HCT116 (cell line): ENCODE data around the gene HAX1. TPM values are rescaled to one million over a fixed set of nuclear protein-coding genes. Genes with fewer than 3 reads are reported as not detected.

Experiments used
- ATAC-seq: fragments of 200-7000 bp; cut with Tn5 transposase; 2 replicates; pipeline ENCODE4 v1.9.1; 2020; ENCODE audit warnings: mild to moderate bottlenecking, moderate library complexity
- BruUV-seq: library from RNA; stranded (reverse); fragments of 400-500 nt; replicated peaks from 2 replicates; lab custom pipeline; 2021; lab: Mats Ljungman, UMichigan
- CTCF ChIA-PET: fragments of 300-600 bp; sonication (Branson Sonifier 250); formaldehyde crosslinking; loops from one replicate; lab custom pipeline; 2021; ENCODE audit warnings: antibody characterized with exemption; lab: Charles Lee
- POLR2A ChIA-PET: fragments of 300-600, 350-600 bp; sonication (Branson Sonifier 250); formaldehyde crosslinking; loops from one replicate; lab custom pipeline; 2021; ENCODE audit warnings: antibody characterized with exemption; lab: Charles Lee
- RAD21 ChIA-PET, 2 experiments: fragments of 300-600 bp; sonication (Branson Sonifier 250); formaldehyde crosslinking; loops; one replicate each; lab custom pipeline; 2023; ENCODE audit warnings: low total read pairs in 2 of 2; ENCODE audit not compliant: uncharacterized antibody in 2 of 2, unreplicated experiment in 2 of 2, low non-redundant PET in 1 of 2; lab: Charles Lee
- DNase-seq: peaks from one replicate; pipeline ENCODE4 v3.0.0-alpha.2; 2010; ENCODE audit warnings: low read depth, low spot score
- H2AFZ ChIP-seq: fragments of 200-600 bp; shearing (Covaris generic), sonication (generic); 2 replicates; pipeline ENCODE4 v1.6.1; 2017; ENCODE audit warnings: low read depth, mixed run types, mixed read lengths, antibody characterized with exemption, low read length; ENCODE audit not compliant: poor library complexity, severe bottlenecking
- H3K27ac ChIP-seq: 2 replicates; pipeline ENCODE4 v1.5.1; 2012; ENCODE audit warnings: low read depth, low read length
- H3K27me3 ChIP-seq: fragments of 200-600 bp; sonication (generic); 2 replicates; pipeline ENCODE4 v1.6.1; 2016; ENCODE audit warnings: mixed run types, low read length, mixed read lengths; ENCODE audit not compliant: insufficient read depth
- H3K36me3 ChIP-seq, 2 experiments: fragments of 200-500 bp in 1 of 2; fragments of 200-600 bp in 1 of 2; sonication (Bioruptor generic) in 1 of 2; sonication (generic) in 1 of 2; 2 replicates each; pipeline versions ENCODE4 v1.5.1 to v1.6.1; 2014 to 2016; ENCODE audit warnings: low read length in 2 of 2, inconsistent platforms in 1 of 2, mixed read lengths in 1 of 2, mixed run types in 1 of 2; ENCODE audit not compliant: insufficient read depth in 2 of 2, control insufficient read depth in 1 of 2
- H3K4me1 ChIP-seq, 2 experiments: fragments of 200-600 bp in 1 of 2; sonication (generic) in 1 of 2; 2 replicates each; pipeline versions ENCODE4 v1.5.1 to v1.6.1; 2012 to 2017; ENCODE audit warnings: low read length in 2 of 2, inconsistent platforms in 1 of 2, mild to moderate bottlenecking in 1 of 2, mixed read lengths in 1 of 2, mixed run types in 1 of 2, moderate library complexity in 1 of 2; ENCODE audit not compliant: insufficient read depth in 2 of 2, control insufficient read depth in 1 of 2
- H3K4me2 ChIP-seq: fragments of 200-600 bp; sonication (generic); 2 replicates; pipeline ENCODE4 v1.6.1; 2017; ENCODE audit warnings: mixed run types, low read length, mixed read lengths
- H3K4me3 ChIP-seq, 2 experiments: fragments of 200-600 bp in 1 of 2; sonication (generic) in 1 of 2; replicated peaks in 1 of 2; 2 replicates each; pipeline ENCODE4 v1.5.1; 2011 to 2016; ENCODE audit warnings: low read length in 2 of 2, control low read depth in 1 of 2, low read depth in 1 of 2, mild to moderate bottlenecking in 1 of 2, mixed read lengths in 1 of 2, mixed run types in 1 of 2
- H3K79me2 ChIP-seq: fragments of 200-600 bp; sonication (generic); 2 replicates; pipeline ENCODE4 v1.6.1; 2017; ENCODE audit warnings: mild to moderate bottlenecking, mixed run types, low read length, moderate library complexity, mixed read lengths; ENCODE audit not compliant: insufficient read depth
- H3K9ac ChIP-seq: fragments of 200-600 bp; sonication (generic); 2 replicates; pipeline ENCODE4 v1.6.1; 2016; ENCODE audit warnings: low read length, mixed read lengths
- H3K9me2 ChIP-seq: fragments of 200-600 bp; sonication (generic), shearing (Covaris generic); 2 replicates; pipeline ENCODE4 v1.6.1; 2017; ENCODE audit warnings: mixed run types, mild to moderate bottlenecking, moderate library complexity; ENCODE audit not compliant: insufficient read depth
- H3K9me3 ChIP-seq, 2 experiments: fragments of 200-500 bp in 1 of 2; fragments of 200-600 bp in 1 of 2; sonication (Bioruptor generic) in 1 of 2; sonication (generic) in 1 of 2; 2 replicates each; pipeline ENCODE4 v1.6.1; 2014 to 2017; ENCODE audit warnings: low read length in 2 of 2, mixed read lengths in 2 of 2, inconsistent platforms in 1 of 2, low read depth in 1 of 2, mild to moderate bottlenecking in 1 of 2, mixed run types in 1 of 2, moderate library complexity in 1 of 2; ENCODE audit not compliant: control insufficient read depth in 1 of 2, insufficient read depth in 1 of 2
- H4K20me1 ChIP-seq: fragments of 200-600 bp; sonication (generic), shearing (Covaris generic); 2 replicates; pipeline ENCODE4 v1.6.1; 2017; ENCODE audit warnings: mixed run types, mild to moderate bottlenecking, moderate library complexity; ENCODE audit not compliant: insufficient read depth
- CBX3 ChIP-seq: IDR thresholded peaks from 2 replicates; pipeline ENCODE4 v1.6.1; 2012; ENCODE audit warnings: low read depth
- CEBPB ChIP-seq: IDR thresholded peaks from 2 replicates; pipeline ENCODE4 v1.6.1; 2012; ENCODE audit warnings: low read depth
- ELF1 ChIP-seq: IDR thresholded peaks from 2 replicates; pipeline ENCODE4 v1.6.1; 2012; ENCODE audit warnings: low read depth, borderline replicate concordance
- EZH2 ChIP-seq: fragments of 200-600 bp; sonication (generic); IDR thresholded peaks from 2 replicates; pipeline ENCODE4 v1.6.1; 2017; ENCODE audit warnings: antibody characterized with exemption, mixed run types
- FOSL1 ChIP-seq: IDR thresholded peaks from 2 replicates; pipeline ENCODE4 v1.6.1; 2012; ENCODE audit warnings: low read depth
- POLR2A ChIP-seq: IDR thresholded peaks from 2 replicates; pipeline ENCODE4 v1.7.0; 2011; ENCODE audit warnings: borderline replicate concordance; ENCODE audit not compliant: insufficient read depth, insufficient read length; ENCODE audit errors: extremely low read depth
- RAD21 ChIP-seq: IDR thresholded peaks from 2 replicates; pipeline ENCODE4 v1.6.1; 2012; ENCODE audit warnings: low read depth, mild to moderate bottlenecking
- SIN3A ChIP-seq: IDR thresholded peaks from 2 replicates; pipeline ENCODE4 v1.6.1; 2012; ENCODE audit warnings: low read depth
- SRF ChIP-seq: IDR thresholded peaks from 2 replicates; pipeline ENCODE4 v1.6.1; 2012; ENCODE audit warnings: low read depth
- TCF7L2 ChIP-seq: IDR thresholded peaks from 2 replicates; pipeline ENCODE4 v1.7.0; 2011; ENCODE audit warnings: borderline replicate concordance, inconsistent platforms; ENCODE audit not compliant: insufficient read depth, insufficient read length; ENCODE audit errors: extremely low read depth
- YY1 ChIP-seq: IDR thresholded peaks from 2 replicates; pipeline ENCODE4 v1.6.1; 2011; ENCODE audit warnings: low read length, low read depth, moderate library complexity, mild to moderate bottlenecking; ENCODE audit not compliant: insufficient replicate concordance; ENCODE audit errors: extremely low read depth
- intact Hi-C: fragments of 100-400 bp; cut with micrococcal nuclease; formaldehyde crosslinking; loops from 2 replicates; pipeline ENCODE4 v1.10.0; 2022
- total RNA-seq: library from RNA; stranded (reverse); gene quantifications from one replicate; pipeline ENCODE4 v1.2.1, GENCODE V29; 2021; ENCODE audit not compliant: unreplicated experiment
- TF ChIP-seq, protein P1 (sequence below): IDR thresholded peaks from 2 replicates; pipeline ENCODE4 v1.6.1; 2012
- TF ChIP-seq, protein P2 (sequence below), 3 experiments: fragments of 200-600 bp in 1 of 3; sonication (generic) in 1 of 3; IDR thresholded peaks in 2 of 3; conservative IDR thresholded peaks in 1 of 3; 2 replicates each; pipeline ENCODE4 v1.5.1; 2012 to 2017; ENCODE audit warnings: low read depth in 2 of 3, low read length in 2 of 3, antibody characterized with exemption in 1 of 3, borderline replicate concordance in 1 of 3, control low read depth in 1 of 3, mild to moderate bottlenecking in 1 of 3, mixed read lengths in 1 of 3, mixed run types in 1 of 3, moderate library complexity in 1 of 3; ENCODE audit not compliant: insufficient read depth in 1 of 3
- TF ChIP-seq, protein P3 (sequence below): IDR thresholded peaks from 2 replicates; pipeline ENCODE4 v1.6.1; 2012

The HAX1 gene
- total RNA-seq, 1 experiment from 2014 or later: 93.6 TPM

DNA sequence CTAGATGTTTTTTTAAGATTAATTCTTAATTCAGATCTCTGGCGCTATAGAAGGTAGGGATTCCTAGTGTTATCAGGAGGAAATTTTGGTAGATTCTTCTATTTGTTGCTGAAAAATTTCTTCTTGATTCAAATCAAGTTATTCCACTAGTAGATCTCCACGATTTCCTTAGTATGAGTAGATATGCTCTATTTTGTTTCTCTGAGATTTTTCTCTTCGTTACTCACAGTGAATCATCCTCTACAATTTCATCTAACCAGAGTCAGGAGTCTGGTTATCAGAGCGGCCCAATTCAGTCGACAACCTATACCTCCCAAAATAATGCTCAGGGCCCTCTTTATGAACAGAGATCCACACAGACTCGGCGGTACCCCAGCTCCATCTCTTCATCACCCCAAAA lies 18.8 kb upstream of the HAX1 start:
- BruUV-seq: no TSS peak

DNA sequence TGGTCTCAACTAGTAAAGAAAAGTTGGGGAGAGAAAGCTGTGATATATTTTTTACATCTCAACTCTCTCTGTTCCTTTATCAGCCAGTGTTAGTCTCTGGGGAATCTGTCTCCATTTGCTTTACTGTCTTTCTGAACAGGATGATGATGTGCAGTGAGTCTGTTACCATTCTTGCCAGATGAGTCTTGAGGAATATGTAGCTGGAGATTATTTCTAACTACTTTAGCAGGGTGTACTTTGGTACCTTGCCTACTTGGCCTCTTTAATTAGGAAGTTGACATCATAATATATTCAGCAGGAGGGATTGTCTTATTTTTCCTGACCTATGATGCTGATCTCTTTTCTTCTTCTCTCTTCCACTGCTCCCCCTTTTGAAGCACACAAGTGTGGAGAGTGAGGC lies 15.7 kb upstream of the HAX1 start:
- H3K36me3 ChIP-seq: peaks cover 71 to 79% of the 10 kb centered on the region in 2 experiments
- ChIA-PET RAD21 (no interaction called here), POLR2A (interaction anchor here (1.4 kb wide), 1 partner anchor 36 kb away, joined by 3 read pairs; a partner anchor contains a TSS), CTCF (no interaction called here)
- DNase-seq (no peak), ATAC-seq (no peak)
- no peak overlapping the region for H3K4me3 ChIP-seq
- H3K9me3 ChIP-seq: no peaks in the 10 kb centered on the region
- peaks cover 4% of the 10 kb centered on the region; the same call in 1 of the 2 replicates for H4K20me1 ChIP-seq
- TF ChIP-seq, protein P1, sequence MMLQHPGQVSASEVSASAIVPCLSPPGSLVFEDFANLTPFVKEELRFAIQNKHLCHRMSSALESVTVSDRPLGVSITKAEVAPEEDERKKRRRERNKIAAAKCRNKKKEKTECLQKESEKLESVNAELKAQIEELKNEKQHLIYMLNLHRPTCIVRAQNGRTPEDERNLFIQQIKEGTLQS: no peak
- TF ChIP-seq ELF1 (no peak), SRF (no peak), EZH2 (no peak), YY1 (no peak), RAD21 (no peak), SIN3A (no peak)
- TF ChIP-seq, protein P2, sequence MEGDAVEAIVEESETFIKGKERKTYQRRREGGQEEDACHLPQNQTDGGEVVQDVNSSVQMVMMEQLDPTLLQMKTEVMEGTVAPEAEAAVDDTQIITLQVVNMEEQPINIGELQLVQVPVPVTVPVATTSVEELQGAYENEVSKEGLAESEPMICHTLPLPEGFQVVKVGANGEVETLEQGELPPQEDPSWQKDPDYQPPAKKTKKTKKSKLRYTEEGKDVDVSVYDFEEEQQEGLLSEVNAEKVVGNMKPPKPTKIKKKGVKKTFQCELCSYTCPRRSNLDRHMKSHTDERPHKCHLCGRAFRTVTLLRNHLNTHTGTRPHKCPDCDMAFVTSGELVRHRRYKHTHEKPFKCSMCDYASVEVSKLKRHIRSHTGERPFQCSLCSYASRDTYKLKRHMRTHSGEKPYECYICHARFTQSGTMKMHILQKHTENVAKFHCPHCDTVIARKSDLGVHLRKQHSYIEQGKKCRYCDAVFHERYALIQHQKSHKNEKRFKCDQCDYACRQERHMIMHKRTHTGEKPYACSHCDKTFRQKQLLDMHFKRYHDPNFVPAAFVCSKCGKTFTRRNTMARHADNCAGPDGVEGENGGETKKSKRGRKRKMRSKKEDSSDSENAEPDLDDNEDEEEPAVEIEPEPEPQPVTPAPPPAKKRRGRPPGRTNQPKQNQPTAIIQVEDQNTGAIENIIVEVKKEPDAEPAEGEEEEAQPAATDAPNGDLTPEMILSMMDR (IDR thresholded peaks at IDR 0.05 in 2 of 3, conservative IDR thresholded peaks at IDR 0.05 in 1 of 3; ENCODE audit: borderline replicate concordance in 1 of 3, insufficient read depth in 1 of 3, low read depth in 2 of 3, low read length in 2 of 3): no peak
- TF ChIP-seq, protein P3, sequence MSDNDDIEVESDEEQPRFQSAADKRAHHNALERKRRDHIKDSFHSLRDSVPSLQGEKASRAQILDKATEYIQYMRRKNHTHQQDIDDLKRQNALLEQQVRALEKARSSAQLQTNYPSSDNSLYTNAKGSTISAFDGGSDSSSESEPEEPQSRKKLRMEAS: no peak
- intact Hi-C loops: no loop called here
- H3K27me3 ChIP-seq: no peaks in the 10 kb centered on the region
- H3K27ac ChIP-seq: no peak overlapping the region
- BruUV-seq: no TSS peak
- no peaks in the 10 kb centered on the region for H3K9me2 ChIP-seq
- peaks cover 20% of the 10 kb centered on the region; the same call in 1 of the 2 replicates for H3K79me2 ChIP-seq
- no peaks in the 10 kb centered on the region for H3K4me1 ChIP-seq
- no peak overlapping the region for H2AFZ ChIP-seq
- no peak overlapping the region for H3K9ac ChIP-seq
- H3K4me2 ChIP-seq: no peak overlapping the region

More for the DNA sequence above, 18.8 kb upstream of the HAX1 start:
- no peak overlapping the region for H3K4me3 ChIP-seq
- no peak overlapping the region for H3K27ac ChIP-seq
- no peaks in the 10 kb centered on the region for H3K27me3 ChIP-seq
- ATAC-seq (no peak), DNase-seq (no peak)
- intact Hi-C loops: no loop called here
- H2AFZ ChIP-seq: no peak overlapping the region
- no peak overlapping the region for H3K4me2 ChIP-seq
- H4K20me1 ChIP-seq: no peaks in the 10 kb centered on the region
- ChIA-PET CTCF (no interaction called here), POLR2A (no interaction called here), RAD21 (no interaction called here)
- no peaks in the 10 kb centered on the region for H3K4me1 ChIP-seq
- H3K9ac ChIP-seq: no peak overlapping the region
- H3K79me2 ChIP-seq: peaks cover 25% of the 10 kb centered on the region
- H3K9me3 ChIP-seq: no peaks in the 10 kb centered on the region
- H3K9me2 ChIP-seq: no peaks in the 10 kb centered on the region
- H3K36me3 ChIP-seq: peaks cover 73 to 82% of the 10 kb centered on the region in 2 experiments
- no peak for TF ChIP-seq FOSL1
- TF ChIP-seq POLR2A: no peak
- TF ChIP-seq RAD21: no peak
- TF ChIP-seq CBX3: no peak
- no peak for TF ChIP-seq TCF7L2
- TF ChIP-seq CEBPB: no peak
- TF ChIP-seq, protein P2 (IDR thresholded peaks at IDR 0.05 in 2 of 3, conservative IDR thresholded peaks at IDR 0.05 in 1 of 3; ENCODE audit: borderline replicate concordance in 1 of 3, insufficient read depth in 1 of 3, low read depth in 2 of 3, low read length in 2 of 3): no peak
